HG03457 (cell line): Measurements from ENCODE around the gene THADA.
"Not testable (repeated sequence)": the region's sequence is repeated elsewhere in the genome, so short reads cannot be mapped to it uniquely, and the experiment has no call there.

Experiments used
- ATAC-seq: cut with Tn5 transposase; IDR thresholded peaks from one replicate; pipeline ENCODE4 v1.9.1; 2021; ENCODE audit warnings: moderate number of reproducible peaks; ENCODE audit not compliant: unreplicated experiment

Gene THADA

DNA sequence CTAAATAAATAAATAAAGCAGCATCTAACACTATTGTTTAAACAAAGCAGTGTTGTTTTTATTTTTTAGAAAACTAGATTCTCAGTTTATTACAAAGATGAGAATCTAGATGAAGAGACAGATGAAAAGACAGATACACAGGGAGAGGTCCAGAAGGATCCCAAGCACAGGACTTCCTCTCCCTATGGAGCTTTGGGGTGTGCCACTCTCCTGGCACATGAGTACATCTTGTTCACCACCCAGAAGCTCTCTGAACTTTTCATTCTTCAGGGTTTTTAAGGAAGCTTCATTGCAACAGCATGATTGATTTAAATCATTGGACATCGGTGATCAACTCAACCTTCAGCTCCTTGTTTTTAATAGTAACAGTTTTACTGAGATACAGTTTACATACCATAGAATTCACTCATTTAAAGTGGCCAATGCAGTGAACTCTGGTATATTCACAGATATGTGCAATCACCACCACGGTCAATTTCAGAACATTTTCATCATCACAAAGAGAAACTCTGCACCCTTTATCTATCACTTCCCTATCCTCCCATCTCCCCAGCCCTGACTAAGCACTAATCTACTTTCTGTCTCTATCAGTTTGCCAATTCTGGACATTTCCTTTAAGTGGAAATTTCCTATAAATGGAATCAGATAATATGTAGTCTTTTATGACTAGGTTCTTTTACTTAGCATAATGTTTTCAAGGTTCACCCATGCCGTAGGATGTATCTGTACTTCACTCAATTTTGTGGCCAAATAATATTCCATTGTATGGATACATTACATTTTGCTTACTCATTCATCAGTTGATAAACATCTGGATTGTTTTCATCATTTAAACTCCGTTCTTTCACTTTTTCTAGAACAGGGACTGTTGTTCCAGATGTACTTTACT is 307.2 kb downstream of the THADA start:
- no peak for ATAC-seq

- ATAC-seq: no peak
Observed at GRCh38 chr2:43285987-43286386, 309.9 kb downstream of the THADA start.

GRCh38 chr2:43284967-43285366 is 310.9 kb downstream of the THADA start:
- no peak for ATAC-seq

GRCh38 chr2:43284347-43284746 is 311.5 kb downstream of the THADA start:
- not testable (repeated sequence) for ATAC-seq

DNA sequence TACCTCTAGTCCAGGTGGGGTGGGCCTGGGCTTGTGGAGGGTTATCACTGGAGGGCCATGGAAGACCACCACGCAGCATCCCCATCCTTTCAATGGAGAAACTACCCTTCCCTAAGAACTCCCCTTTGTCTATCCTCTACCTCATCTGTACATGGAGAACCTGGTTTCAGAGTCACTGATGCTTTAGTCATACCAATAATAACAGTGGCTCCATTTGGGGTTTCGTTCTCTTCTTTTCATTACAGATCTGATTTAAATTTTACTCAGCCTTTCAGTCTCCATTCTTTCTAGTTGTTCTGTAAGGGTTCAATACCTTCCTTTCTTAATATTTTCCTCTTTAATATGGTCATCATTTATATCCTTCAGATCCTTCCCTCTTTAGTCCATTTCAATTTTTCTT is 314.8 kb downstream of the THADA start:
- ATAC-seq: no peak

GRCh38 chr2:43279317-43279840 is 316.5 kb downstream of the THADA start:
- ATAC-seq: no peak

DNA sequence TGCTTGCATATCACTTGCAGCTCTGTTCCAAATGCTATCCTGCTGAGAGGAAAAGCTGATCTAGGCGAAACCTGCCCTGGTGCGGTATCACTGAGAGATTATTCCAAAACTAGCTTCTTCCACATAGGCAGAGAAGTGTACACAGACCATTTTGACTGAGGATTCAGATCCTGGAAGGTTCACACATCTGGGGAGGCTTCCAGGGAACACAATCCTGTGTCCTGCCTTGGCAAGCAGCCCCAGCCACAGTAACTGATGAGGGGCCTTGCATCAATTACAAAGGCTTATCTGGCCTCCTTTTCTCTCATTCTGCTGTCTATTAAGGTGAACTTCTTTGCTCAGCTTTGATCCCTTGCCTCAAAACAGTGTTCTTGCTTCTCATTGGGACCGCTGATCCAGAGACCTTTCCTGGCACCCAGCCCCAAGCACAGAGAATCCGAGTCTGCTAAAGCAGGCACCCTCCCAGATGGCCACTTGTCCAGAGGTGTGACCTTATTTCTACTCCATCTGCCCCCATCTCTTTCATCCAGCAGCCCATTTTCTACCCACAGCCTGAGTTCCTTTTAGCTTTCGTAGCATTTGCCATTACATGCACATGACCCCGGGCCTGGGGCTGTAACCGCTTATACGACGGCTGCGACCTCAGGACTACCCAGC is 317.1 kb downstream of the THADA start:
- ATAC-seq: no peak

GRCh38 chr2:43276962-43277391 is 318.9 kb downstream of the THADA start:
- ATAC-seq: no peak

- ATAC-seq: no peak
Observed at GRCh38 chr2:43276266-43276941, 319.4 kb downstream of the THADA start.

- ATAC-seq: no peak
Observed at GRCh38 chr2:43274721-43275120, 321.1 kb downstream of the THADA start.

- ATAC-seq: no peak
Observed at GRCh38 chr2:43274055-43274454, 321.8 kb downstream of the THADA start.

DNA sequence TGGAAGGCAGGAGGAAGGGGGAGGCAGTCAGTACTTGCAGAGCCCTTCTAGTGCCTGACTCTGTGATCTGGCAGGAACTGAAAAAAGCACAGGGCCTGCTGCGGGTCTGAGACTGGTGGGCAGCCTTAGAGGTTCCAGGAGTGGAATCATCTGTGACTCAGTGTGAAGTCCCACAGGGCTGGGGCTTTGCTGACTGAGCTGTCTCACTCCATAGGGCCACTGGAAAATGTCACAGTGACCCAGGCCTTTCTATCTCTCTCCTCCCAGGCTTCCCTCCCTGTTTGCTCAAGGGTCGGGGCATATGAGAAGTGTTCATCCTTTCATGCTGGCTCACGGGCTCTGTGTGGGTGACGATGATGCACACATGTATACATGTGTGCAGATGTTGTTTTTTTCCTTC is 322.3 kb downstream of the THADA start:
- ATAC-seq: no peak

DNA sequence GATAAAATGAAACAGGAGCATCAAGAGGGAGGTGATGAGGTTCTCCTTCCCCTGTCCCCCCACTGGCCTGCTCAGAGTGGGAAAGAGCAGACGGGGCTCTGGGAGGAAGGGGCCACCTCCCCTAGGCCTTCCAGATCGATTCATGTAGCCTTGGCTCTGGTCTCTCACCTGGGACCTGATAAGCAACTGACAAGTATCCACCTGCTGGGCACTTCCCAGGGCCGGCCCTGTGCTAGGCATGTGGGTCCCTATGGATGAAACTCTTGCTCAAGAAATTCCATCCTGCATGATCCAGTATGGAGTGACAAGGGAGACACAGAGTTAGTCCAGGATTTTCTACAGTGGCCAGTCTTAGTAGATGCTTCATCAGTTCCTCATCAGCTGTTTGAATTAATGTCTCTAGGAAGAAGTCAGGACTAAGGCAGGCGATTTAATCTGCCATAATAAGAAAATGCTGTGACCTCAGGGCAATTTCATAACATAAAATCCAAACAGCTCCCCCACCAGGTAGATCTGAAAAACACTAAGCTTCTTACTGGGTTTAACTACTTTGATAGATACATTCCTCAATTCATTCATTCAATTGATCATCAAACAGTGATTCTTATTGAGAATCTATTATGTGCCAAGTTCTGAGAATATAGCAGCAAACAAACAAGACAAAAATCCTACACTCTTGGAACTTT is 324.8 kb downstream of the THADA start:
- no peak for ATAC-seq

DNA sequence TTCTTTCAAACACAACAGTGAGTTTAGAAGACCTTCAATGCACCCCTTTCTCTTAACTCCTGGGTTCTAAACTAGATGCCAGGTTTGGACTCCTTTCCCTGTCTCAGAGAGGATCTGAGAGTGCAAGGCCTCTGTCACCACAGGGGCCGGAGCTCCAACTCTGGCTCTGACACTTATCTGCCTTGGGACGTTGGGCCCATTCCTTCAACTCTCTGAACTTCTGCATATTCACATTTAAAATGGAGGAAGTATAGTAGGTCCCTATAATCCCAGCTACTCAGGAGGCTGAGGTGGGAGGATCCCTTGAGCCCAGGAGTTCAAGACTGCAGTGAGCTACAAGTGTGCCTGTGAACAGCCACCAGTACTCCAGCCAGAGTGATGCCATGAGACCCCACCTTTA is 325.4 kb downstream of the THADA start:
- ATAC-seq: no peak

- ATAC-seq: no peak
Observed at GRCh38 chr2:43269706-43270105, 326.1 kb downstream of the THADA start.

DNA sequence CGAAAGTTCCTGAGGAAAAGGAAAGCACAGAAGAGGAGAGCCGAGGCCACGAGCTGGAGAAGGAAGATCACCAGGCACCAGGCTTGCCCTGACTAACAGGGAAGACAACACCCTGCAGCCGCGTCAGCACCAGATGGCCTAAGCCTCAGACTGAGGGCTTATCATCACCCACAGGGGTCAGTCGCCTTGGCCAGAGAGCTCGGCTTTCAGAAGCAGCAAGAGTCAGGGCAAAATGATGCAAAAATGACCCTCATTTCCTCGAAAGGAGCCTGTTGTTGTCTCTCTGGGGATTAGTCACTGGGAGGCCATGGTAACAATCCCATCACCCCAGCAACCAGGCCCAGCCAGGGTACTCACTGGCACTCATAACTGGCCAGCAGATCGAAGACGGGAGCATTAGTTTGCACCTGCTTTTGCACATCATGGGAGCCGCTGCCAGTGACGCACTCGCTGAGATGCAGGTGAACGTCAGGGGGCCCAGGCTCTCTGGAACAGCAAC is 326.7 kb downstream of the THADA start:
- ATAC-seq: no peak

GRCh38 chr2:43268066-43268953 is 327.5 kb downstream of the THADA start:
- ATAC-seq: no peak

DNA sequence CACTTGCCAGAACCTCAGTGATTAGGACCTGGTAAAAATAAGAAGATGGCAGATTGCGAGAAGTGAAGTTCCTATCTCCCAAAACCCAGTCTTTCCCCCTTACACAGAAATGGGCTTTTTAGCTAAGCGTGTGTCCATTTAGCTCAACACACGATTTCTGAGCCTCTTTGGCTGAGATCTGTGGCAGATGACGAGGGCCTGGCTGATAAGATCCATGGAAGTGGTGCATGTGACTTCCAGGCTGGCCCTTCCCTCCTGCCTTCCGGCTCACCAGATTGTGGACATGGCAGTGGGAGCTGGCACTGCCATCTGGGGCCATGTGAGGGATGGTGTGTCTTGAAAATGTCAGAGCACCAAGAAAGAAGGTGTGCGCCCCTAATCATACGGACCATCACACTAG is 328.5 kb downstream of the THADA start:
- ATAC-seq: no peak

DNA sequence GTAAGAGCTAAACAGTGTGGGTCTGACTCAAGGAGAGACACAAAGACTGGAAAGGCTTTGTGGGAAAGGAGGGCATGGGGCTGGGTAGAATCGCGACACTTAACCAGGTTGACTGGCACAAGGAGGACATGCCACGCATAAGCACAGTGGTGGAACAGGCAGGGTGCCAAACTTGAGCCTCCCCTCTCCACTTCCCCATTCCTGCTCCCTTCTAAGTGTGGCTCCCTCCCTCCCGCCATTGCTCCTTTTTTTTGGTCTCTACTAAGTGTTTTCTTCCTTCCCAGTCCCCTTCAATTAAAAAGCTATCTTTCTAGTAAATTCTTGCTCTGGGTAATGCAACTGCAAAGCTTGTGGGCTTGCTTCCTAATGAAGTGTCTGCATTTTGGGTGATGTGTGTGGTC is 329.1 kb downstream of the THADA start:
- ATAC-seq: no peak

- no peak for ATAC-seq
Observed at GRCh38 chr2:43265421-43265820, 330.4 kb downstream of the THADA start.
